HEK293 (cell line): ENCODE measurements around the gene ZNF33A.

Experiments used
- EGR2 ChIP-seq: fragments of 450-650 bp; formaldehyde crosslinking; IDR thresholded peaks from 2 replicates; pipeline ENCODE4 v1.5.1; 2016; ENCODE audit warnings: low read depth, missing biosample characterization, missing genetic modification characterization
- KLF16 ChIP-seq: fragments of 450-650 bp; formaldehyde crosslinking; IDR thresholded peaks from 2 replicates; pipeline ENCODE4 v1.5.1; 2017; ENCODE audit warnings: missing biosample characterization, missing genetic modification characterization
- MEIS1 ChIP-seq: sonication (generic); formaldehyde crosslinking; IDR thresholded peaks from 2 replicates; pipeline ENCODE4 v1.8.1; 2022; ENCODE audit warnings: missing genetic modification reagents, mild to moderate bottlenecking, borderline replicate concordance
- TRIM28 ChIP-seq: IDR thresholded peaks from 2 replicates; pipeline ENCODE4 v1.6.1; 2011; ENCODE audit warnings: low read length, control low read depth, borderline replicate concordance
- YY1 ChIP-seq: fragments of 450-650 bp; formaldehyde crosslinking; IDR thresholded peaks from 2 replicates; pipeline ENCODE4 v1.5.1; 2018; ENCODE audit warnings: missing biosample characterization, missing genetic modification characterization
- ZFP3 ChIP-seq: fragments of 450-650 bp; formaldehyde crosslinking; IDR thresholded peaks from 2 replicates; pipeline ENCODE4 v1.5.1; 2016; ENCODE audit warnings: low read depth, missing biosample characterization, missing genetic modification characterization
- ZFP37 ChIP-seq: fragments of 450-650 bp; formaldehyde crosslinking; IDR thresholded peaks from 2 replicates; pipeline ENCODE4 v1.5.1; 2016; ENCODE audit warnings: missing biosample characterization, missing genetic modification characterization
- ZNF391 ChIP-seq: fragments of 450-650 bp; formaldehyde crosslinking; IDR thresholded peaks from 2 replicates; pipeline ENCODE4 v1.5.1; 2016; ENCODE audit warnings: low read depth, missing biosample characterization, missing genetic modification characterization, borderline replicate concordance
- ZNF792 ChIP-seq: fragments of 450-650 bp; formaldehyde crosslinking; IDR thresholded peaks from 2 replicates; pipeline ENCODE4 v1.5.1; 2016; ENCODE audit warnings: missing biosample characterization, missing genetic modification characterization
- TF ChIP-seq, protein P1 (sequence below): fragments of 450-650 bp; formaldehyde crosslinking; IDR thresholded peaks from 2 replicates; pipeline ENCODE4 v1.5.1; 2016; ENCODE audit warnings: missing biosample characterization, missing genetic modification characterization
- TF ChIP-seq, protein P2 (sequence below): fragments of 450-650 bp; formaldehyde crosslinking; IDR thresholded peaks from 2 replicates; pipeline ENCODE4 v1.5.1; 2016; ENCODE audit warnings: missing biosample characterization, missing genetic modification characterization
- TF ChIP-seq, protein P3 (sequence below): fragments of 450-650 bp; formaldehyde crosslinking; IDR thresholded peaks from 2 replicates; pipeline ENCODE4; 2016; ENCODE audit warnings: missing biosample characterization, missing genetic modification characterization

DNA sequence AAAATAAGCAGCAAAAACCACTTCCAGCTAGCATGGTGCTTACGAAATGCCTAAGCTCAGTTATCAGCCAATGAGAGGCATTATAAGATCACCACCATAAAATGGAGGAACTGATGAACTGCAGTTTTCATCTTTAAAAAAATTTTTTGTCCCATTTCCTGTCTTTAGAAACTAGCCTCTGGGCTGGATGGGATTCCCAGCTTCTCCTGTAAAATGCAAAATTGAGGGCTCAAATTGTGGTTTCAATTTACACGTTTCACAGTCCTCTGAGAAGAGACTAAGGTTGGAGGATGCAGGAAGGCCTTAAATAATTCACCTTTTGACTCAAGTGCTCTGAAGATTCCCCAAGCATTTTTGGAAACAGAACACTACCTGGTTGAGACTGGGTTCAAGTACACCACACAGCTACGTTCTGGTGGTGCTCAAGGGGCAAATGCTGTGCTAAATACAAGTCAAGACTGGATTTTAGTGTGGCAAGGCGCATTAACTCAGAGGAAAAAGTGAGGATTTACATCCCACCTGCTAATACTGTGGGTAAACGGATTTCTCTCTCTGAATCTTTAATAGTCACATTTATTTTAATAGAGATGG, 35.0 kb upstream of the ZNF33A start:
- TF ChIP-seq, protein P1, sequence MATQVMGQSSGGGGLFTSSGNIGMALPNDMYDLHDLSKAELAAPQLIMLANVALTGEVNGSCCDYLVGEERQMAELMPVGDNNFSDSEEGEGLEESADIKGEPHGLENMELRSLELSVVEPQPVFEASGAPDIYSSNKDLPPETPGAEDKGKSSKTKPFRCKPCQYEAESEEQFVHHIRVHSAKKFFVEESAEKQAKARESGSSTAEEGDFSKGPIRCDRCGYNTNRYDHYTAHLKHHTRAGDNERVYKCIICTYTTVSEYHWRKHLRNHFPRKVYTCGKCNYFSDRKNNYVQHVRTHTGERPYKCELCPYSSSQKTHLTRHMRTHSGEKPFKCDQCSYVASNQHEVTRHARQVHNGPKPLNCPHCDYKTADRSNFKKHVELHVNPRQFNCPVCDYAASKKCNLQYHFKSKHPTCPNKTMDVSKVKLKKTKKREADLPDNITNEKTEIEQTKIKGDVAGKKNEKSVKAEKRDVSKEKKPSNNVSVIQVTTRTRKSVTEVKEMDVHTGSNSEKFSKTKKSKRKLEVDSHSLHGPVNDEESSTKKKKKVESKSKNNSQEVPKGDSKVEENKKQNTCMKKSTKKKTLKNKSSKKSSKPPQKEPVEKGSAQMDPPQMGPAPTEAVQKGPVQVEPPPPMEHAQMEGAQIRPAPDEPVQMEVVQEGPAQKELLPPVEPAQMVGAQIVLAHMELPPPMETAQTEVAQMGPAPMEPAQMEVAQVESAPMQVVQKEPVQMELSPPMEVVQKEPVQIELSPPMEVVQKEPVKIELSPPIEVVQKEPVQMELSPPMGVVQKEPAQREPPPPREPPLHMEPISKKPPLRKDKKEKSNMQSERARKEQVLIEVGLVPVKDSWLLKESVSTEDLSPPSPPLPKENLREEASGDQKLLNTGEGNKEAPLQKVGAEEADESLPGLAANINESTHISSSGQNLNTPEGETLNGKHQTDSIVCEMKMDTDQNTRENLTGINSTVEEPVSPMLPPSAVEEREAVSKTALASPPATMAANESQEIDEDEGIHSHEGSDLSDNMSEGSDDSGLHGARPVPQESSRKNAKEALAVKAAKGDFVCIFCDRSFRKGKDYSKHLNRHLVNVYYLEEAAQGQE (tag by site-specific recombination) = no peak
- TF ChIP-seq ZFP3 (no peak), ZNF391 (no peak), ZFP37 (no peak), ZNF792 (tag by site-specific recombination) (no peak), EGR2 (tag by site-specific recombination) (no peak), MEIS1 (CRISPR knock-in tag) (no peak), TRIM28 (no peak), YY1 (tag by site-specific recombination) (no peak), KLF16 (tag by site-specific recombination) (no peak)
- TF ChIP-seq, protein P2, sequence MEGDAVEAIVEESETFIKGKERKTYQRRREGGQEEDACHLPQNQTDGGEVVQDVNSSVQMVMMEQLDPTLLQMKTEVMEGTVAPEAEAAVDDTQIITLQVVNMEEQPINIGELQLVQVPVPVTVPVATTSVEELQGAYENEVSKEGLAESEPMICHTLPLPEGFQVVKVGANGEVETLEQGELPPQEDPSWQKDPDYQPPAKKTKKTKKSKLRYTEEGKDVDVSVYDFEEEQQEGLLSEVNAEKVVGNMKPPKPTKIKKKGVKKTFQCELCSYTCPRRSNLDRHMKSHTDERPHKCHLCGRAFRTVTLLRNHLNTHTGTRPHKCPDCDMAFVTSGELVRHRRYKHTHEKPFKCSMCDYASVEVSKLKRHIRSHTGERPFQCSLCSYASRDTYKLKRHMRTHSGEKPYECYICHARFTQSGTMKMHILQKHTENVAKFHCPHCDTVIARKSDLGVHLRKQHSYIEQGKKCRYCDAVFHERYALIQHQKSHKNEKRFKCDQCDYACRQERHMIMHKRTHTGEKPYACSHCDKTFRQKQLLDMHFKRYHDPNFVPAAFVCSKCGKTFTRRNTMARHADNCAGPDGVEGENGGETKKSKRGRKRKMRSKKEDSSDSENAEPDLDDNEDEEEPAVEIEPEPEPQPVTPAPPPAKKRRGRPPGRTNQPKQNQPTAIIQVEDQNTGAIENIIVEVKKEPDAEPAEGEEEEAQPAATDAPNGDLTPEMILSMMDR (tag by site-specific recombination) = no peak
- TF ChIP-seq, protein P3, sequence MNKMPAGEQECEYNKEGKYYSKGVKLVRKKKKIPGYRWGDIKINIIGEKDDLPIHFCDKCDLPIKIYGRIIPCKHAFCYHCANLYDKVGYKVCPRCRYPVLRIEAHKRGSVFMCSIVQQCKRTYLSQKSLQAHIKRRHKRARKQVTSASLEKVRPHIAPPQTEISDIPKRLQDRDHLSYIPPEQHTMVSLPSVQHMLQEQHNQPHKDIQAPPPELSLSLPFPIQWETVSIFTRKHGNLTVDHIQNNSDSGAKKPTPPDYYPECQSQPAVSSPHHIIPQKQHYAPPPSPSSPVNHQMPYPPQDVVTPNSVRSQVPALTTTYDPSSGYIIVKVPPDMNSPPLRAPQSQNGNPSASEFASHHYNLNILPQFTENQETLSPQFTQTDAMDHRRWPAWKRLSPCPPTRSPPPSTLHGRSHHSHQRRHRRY (tag by site-specific recombination) = no peak
